ENCODE data around the gene TEKT1.

GRCh38 chr17:6796887-6797490 lies 34.5 kb downstream of the TEKT1 start:
- no peak for TF ChIP-seq POLR2A (IDR thresholded peaks at IDR 0.05)
- TF ChIP-seq CTCF (IDR thresholded peaks at IDR 0.05), result no peak
